NCI-H82 (cell line): ENCODE results near the gene GPR156.
A peak's percentile ranks its signal among the peaks of the same experiment; 100 is the strongest.
"Not testable (repeated sequence)": the region's sequence is repeated elsewhere in the genome, so short reads cannot be mapped to it uniquely, and the experiment has no call there.

Source experiments
- DNase-seq: peaks from one replicate; lab custom pipeline; 2025; lab: John Stamatoyannopoulos, UW

Gene GPR156

DNA sequence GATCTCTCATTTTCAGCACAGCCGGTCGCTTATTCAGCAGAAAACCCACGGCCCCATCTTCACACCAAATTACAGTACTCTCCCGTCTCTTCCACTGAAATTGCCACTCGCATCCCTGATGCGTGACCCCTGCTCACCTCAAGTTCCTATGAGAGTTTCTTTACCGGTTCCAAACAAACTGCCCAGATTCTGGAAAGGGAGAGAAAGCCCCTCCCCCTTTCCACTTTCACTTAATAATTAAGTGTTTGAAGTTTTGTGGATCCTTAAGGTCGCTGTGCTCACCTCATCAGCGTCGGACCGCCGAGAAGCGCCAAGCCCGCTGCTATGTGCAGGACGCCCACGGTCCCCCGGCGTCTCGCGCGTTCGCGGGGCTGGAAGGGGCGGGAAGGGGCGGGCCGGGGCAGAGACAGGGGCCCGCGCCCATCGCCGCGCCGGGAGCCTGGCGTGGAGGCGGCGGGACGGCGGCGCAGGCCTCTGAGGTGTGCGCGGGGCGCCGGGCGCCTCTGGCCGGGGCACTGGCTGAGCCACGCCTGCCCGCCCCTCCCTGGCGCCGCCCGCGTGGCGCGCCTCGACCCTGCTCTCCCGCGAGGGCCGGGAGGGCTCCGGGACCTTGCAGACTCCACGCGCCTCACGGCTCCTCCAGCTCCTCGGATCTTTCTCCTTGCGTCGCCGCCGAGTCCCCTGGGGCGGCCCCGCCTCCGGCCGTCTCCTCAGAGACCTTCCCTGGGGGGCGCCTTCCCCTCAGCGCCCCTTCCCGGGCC is at the start of gene GPR156:
TSS of gene GPR156 (minus strand) at position 476 of the 761 bp plus-strand sequence. CDS start 41,124 bp downstream, outside the sequence.
- no peak for DNase-seq

DNA sequence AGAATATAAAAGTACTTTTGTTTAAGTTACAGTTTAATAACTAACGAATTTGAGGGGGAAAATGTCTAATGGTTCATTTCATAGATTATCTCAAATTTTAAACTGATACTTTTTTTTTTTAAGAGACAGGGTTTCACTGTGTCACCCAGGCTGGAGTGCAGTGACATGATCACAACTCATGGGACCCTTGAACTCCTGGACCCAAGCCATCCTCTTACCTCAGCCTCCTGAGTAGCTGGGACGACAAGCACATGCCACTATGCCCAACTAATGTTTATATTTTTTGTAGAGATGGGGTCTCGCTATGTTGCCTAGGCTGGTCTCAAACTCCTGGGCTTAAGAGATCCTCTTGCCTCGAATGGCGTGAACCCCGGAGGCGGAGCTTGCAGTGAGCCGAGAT is 47.6 kb upstream of the GPR156 start:
- DNase-seq: no peak

DNA sequence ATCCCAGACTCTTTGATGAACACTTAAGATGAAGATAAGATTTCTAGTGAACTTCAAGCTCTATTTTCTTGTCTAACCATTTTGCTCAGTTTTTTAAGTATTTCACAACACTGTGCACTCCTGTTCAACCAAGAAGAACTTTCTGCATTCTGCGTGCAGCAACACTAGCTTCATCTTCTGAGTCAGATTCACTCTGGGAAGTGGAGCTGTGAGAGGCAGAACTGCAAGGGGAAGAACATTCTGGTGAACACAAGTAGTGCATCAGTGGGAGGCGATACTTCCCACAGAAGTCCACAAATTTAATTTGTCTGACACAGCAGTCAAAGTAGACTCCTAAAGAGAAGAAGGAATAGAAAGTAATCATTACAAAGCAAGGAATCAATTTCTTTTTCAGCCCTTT is 46.1 kb upstream of the GPR156 start:
- no peak for DNase-seq

DNA sequence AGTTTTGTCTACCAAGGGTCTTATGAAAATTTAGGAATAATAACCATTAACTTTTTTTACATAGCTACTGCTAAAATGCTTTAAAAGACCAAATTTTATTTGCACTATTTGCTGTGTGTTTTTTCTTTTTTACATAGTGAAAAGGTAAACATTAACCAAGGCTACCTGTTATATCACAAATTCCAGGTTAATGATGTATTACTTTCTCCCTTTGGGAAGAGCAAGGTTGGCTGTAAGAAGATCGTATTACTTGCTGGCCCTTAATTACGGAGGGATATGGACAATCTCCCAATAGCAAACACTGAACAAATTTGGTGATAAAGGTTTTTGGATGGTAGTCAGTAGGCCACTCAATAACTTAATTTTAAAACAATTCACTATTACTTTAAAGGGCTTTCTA is 41.8 kb upstream of the GPR156 start:
- DNase-seq: no peak

DNA sequence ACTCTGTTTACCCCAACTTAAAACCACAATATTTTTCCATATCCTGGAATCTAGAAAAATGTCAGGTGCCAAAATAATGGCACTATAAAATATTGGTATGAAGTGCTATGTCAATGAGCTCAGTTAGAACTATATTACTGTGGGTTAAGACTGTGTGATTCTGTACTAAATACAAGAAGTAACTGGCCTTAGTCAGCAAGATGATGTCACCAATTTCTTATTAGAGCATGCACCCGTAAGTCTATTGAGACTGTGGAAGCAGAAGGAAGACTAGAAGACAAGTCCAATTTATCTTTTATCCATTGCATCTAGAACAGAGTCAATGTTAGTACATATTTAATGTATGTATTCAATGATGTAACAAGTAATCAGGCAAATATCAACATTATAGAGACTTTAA is 39.2 kb upstream of the GPR156 start:
- DNase-seq: no peak

DNA sequence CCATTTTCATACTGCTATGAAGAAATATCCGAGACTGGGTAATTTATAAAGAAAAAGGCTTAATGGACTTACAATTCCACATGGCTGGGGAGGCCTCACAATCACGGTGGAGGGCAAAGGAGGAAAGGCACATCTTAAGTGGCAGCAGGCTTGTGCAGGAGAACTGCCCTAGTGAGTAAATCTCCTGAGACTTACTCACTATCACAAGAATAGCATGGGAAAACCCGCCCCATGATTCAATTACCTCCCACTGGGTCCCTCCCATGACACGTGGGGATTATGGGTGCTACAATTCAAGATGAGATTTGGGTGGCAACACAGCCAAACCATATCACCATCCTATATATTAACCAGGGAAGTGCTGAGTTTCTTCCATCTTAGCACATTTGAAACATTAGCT is 38.7 kb upstream of the GPR156 start:
- DNase-seq: peak; percentile 39

DNA sequence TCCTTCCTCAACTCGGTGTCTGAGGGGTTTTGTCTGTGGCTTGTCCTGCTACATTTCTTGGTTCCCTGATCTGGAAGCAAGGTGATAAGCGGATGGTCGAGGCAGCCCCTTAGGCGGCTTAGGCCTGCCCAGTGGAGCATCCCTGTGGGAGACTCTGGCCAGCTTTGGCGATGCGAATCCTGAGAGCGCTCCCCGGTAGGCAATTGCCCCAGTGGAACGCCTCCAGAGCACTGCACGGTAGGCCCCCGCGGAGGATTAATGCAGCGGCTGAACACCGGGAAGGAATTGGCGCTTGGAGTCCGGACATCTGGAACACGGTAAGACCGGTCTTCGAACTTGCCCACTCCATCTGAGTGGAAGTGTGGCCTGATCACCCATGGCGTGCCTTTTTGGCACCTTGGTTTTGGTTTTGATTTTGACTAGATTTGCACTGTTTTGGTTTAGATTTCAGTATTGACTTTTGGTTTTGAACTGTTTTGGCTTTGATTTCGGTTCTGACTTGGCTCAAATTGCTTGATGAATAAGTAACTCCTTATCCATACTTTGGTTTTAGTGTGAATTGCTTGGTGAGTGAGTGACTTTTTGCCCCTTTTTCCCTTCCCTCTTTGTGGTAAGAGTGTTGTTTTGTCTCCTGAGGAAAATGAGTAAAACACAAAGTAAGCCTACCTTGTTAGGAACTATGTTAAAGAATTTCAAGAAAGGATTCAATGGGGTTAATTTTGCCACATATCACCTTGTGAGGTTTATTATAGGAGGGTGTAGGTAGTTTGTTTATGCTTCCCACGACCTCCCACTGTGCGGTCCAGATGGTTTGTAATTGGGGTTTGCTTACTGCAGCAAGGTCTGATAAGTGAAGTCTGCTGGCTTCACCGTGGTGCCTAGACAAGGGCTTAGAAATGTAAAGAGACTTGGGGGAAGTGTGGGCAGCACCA is 27.1 kb upstream of the GPR156 start:
- no peak for DNase-seq

DNA sequence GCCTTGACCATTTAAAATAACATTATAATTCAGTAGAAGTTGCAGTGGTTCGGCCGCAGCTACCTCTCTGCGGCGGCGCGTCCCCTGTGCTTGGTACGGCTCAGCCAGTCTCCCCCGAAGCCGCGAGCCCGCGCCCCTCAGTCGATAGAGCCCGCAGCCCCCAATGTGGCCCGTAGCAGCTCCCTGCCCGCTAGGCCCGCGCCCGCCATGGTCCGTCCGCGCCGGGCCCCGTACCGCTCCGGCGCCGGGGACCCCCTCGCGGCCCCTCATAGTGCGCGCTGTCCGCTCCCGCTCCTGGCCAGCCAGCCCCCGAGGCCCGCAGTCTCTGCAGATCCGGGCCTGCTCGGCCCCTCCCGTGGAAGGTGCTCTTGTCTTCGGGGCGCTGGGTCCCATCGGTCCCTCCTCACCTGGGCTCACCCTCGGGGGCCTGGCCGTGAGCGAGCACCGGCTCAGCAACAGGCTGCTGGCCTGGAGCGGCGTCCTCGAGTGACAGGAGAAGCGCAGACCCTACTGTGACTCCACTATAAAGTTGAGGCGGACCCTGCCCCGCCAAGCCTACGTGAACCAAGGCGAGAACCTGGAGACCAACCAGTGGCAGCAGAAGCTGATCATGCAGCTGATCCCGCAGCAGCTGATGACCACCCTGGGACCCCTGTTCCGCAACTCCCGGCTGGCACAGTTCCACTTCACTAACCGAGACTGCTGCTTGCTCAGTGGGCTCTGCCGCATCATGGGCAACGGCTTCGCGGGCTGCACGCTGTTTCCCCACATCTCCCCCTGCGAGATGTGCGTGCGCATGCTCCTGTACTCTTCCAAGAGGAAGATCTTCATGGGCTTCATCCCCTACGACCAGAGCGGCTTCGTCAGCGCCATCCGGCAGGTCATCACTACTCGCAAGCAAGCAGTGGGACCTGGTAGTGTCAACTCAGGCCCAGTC is 21.8 kb upstream of the GPR156 start:
- DNase-seq: no peak

DNA sequence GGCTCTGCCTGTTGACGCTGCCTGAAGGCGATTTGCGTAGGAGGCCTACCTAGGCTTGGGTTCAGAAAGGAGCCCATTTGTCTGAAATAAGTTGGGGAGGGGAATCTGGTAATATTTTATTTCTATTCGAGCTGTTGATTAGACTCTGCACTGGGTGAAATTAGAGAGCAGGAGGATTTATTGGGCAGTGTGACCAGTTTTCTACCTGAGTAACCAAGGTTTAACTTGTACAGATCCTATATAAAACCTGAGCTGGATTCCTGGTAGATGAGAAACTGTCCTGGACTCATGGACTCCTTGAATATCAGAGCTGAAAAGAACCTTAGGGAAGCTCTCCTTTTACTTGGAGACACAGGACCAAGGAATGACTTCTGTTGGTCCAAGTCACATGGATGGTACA is 19.6 kb upstream of the GPR156 start:
- DNase-seq: no peak

DNA sequence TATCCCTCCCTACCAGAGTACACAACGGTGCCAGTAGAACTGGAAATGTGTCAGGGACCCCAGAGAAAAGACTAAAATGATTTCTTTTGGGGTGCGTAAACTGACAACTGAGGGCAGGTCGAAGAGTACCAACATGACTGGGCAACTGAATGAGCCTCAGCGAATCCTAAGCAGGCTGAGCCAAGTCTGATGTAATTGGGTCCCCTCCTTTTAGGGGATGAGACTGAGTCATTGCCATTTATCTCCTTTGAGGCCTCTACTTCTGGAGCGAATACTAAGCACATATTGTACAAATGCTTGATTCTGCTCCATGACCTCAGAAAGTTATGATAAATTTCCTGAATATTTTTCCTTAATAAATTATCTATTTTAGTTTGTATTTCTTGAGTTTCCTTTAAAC is 17.3 kb upstream of the GPR156 start:
- DNase-seq: no peak

DNA sequence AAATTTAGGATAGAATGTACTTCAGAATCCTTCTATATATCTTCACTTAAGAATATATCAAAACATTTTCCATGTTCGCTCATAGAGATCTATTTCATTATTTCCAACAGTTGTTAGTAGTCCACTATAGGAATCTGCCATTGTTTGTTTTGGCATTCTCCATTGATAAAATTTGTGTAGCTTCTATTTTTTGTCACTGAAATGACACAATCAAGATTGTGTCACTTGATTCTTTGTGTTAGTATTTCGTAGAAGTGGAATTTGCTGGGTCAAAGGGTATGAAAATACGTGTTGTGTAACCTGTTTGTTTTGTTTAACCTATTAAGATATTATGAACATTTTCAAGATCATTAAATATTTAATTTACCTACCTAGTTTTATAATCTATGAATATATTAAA is 15.9 kb upstream of the GPR156 start:
- no peak for DNase-seq

DNA sequence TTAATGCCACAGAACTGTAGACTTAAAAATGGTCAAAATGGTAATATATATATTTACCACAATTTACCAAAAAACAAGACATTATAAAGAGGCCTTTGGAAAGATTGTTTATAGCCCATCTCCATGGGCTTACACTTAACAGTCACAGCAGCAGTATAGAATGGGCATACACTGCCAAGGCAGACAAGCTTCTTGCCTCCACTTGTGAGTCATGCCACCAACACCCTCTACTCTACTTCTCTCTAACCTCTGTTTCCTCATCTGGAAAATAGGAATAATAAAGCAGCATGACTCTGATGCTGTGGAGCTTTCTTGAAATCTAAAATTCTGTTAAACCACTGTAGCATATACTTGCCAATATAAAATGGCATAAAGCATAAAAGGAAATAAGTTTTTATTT is 14.4 kb upstream of the GPR156 start:
- DNase-seq: no peak

DNA sequence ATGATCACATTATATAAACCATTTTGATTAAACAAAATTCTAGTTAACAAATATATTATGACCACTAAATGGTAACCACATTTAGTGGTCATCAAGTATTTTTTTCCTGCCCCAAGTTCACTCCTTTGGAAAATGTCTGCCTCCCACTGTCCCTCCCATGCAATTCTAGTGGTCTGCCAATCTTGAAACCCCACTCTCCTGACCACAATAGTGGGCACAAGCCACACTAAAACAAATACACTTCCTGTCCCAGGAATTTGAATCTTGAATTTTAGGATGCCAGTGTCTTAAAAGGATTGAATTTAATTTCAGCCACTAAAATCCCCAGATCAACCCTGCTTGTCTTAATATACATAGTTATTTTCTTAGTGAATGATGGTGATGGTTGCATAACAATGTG is 14.0 kb upstream of the GPR156 start:
- DNase-seq: no peak

DNA sequence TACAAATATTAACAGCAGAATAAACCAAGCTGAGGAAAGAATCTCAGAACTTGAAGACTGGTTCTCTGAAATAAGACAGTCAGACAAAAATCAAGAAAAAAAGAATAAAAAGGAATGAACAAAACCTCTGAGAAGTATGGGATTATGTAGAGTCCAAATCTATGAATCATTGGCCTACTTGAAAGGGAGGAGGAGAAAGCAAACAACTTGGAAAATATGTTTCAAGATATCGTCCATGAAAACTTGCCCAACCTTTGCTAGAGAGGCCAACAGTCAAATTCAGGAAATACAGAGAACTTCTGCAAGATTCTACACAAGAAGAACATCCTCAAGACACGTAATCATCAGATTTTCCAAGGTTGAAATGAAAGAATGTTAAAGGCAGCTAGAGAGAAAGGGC is 6.5 kb upstream of the GPR156 start:
- not testable (repeated sequence) for DNase-seq

DNA sequence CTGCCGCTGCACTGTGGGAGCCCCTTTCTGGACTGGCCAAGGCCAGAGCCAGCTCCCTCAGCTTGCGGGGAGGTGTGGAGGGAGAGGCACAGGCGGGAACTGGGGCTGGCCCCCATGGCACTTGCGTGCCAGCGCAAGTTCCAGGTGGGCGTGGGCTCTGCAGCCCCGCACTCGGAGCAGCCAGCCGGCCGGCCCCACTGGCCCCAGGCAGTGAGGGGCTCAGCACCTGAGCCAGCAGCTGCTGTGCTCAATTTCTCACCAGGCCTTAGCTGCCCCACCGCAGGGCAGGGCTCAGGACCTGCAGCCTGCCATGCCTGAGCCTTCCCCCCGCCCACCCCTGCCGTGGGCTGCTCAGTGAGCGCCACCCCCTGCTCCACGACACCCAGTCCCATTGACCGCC is 4.6 kb upstream of the GPR156 start:
- no peak for DNase-seq

DNA sequence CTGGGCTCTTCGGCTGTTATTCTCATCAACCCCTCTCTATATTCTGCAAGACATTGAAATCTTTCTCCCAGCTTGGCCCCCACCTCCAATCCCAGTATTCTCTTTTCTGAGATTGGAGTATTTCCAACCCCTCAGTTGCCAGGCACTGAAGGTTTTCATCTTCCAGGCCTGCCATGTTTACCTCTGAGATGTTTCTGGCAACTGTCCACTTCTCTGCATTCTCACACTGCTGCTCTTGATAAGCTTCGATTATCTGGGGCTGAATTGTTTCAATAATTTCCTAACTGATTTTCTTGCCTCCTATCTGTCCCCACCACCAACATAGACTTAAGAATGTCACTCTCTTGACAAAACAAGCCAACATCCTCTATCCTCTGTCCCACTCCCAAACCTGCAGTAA is 1.4 kb upstream of the GPR156 start:
- no peak for DNase-seq

DNA sequence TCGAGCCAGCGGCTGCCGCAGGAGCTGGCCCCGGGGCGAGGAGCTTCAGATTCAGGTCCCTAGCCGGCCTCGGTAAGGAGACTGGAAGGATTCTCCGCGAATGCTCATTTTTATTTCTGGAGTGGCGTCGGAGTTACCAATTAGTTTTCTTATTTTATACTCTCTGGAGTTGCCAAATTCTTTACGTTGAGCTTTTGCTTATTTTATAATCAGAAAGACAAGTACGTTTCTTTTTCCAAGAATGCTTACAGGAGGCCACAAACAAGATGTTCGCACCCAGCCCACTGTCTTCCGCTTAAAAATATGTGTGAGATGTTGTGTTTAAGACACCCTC is 453 bp upstream of the GPR156 start:
- no peak for DNase-seq

DNA sequence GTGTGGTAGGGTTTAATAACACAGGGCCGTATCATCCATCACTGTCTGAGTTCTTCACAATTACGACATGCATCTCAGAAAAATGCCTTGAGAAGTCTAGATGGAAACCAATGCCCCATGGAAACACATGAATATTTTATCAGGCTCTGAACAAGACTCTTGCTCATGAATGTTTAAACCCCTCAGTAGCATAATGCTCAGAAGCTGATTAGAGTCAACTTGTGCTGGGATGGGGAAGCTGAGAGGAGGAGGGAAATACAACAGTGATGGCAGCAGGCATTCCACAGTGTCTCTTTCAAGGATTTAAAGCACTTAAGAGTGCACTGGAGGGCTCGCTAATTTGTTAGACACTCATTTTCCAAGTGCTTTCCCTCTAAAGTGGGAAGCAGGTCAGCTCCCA is 3.8 kb downstream of the GPR156 start:
- DNase-seq: peak; percentile 32

DNA sequence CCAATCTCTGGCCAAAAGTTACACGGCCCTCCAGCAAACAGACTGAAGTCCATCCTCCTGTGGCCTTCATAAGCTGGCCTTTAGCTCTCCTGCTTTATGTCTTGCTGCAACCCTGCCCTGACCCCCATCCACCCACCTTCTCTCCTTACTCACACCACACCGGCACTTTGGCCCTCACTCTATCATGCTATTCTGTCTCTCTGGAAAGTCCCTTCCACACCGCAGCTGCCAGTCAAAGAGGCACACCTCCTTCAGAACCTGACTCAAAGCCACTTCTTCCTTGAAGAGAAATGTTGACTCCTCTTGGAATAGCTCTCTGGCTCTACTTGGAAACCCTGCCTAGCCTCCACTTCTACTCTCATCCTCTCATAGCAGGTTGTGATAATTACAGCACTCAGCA is 4.5 kb downstream of the GPR156 start:
- DNase-seq: no peak

DNA sequence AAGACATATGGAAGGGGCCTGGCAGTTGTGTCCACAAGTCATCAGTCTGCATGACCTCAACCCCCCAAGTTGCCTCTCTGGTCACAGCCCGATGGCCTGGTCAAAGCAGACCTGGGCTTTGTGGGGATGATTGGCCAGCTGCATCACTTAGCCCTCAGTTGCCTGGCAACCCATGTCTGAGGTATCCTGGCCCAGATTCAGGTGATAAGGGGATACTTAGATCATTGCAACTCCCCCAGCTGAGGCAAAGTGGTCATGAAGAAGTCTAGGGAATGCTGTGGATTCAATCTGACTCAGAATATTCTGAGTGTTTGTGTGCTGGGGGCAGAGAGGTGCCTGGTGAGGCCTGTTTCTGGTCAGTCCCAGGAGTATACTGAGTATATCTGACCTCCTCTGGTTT is 5.0 kb downstream of the GPR156 start:
- no peak for DNase-seq

DNA sequence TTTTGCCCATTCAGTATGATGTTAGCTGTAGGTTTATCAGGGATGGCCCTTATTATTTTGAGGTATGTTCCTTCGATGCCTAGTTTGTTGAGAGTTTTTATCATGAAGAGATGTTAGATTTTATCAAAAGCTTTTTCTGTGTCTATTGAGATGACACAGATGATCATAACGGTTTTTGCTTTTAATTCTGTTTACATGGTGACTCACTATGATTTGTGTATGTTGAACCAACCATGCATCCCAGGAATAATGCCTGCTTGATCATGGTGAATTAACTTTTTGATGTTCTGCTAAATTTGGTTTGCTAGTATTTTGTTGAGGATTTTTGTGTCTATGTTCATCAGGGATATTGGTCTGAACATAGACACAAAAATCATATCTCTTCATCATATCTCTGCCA is 8.3 kb downstream of the GPR156 start:
- DNase-seq: no peak

DNA sequence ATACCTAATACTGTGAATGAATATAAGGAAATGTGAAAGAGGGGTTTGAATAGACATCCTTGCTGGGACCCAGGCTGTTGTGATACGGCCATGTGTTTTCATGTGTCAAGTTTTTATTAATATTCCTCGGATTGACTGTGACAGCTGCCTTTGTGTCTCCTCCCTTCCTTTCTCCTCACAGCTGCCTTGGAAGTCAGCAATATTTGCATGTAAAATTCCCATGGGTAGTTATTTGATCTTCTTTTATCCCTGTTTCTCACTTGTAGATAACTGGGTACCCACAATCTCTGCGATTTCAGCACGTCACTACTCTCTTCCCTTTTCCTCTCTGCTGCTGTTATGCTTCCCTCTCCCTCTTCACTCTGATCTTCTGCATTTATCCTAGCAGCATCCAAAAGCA is 9.4 kb downstream of the GPR156 start:
- DNase-seq: peak; percentile 12
